H7 (cell line): ENCODE results near the gene SYF2. TPM values are rescaled to one million over a fixed set of nuclear protein-coding genes. Genes with fewer than 3 reads are reported as not detected.

Source experiments
- total RNA-seq: library from RNA; depleted of rRNA; stranded (reverse); fragments of >200 nt; shearing (Covaris generic); gene quantifications from 2 replicates; pipeline ENCODE4 v1.2.3, GENCODE V29; 2014; rRNA removed

SYF2 gene
- total RNA-seq, 1 experiment from 2014 or later: 36.6 TPM

Other genes with a start within 250 kb of the SYF2 start
- 62.4 and 92.4 TPM in 2 replicates for gene RSRP1, start 15.0 kb upstream of the SYF2 start, total RNA-seq
- gene RHD, start 40.0 kb upstream of the SYF2 start, total RNA-seq: 0.10 and 0.30 TPM in 2 replicates
- 79.7 and 90.5 TPM in 2 replicates for gene TMEM50A, start 105.8 kb upstream of the SYF2 start, total RNA-seq
- gene RHCE, start 188.3 kb upstream of the SYF2 start, total RNA-seq: 0.62 and 0.70 TPM in 2 replicates
- 13.6 and 15.6 TPM in 2 replicates for gene MACO1, start 198.4 kb upstream of the SYF2 start, total RNA-seq